AG04449 (cell line): ENCODE results near the gene UBE2M.

Experiments
- CTCF ChIA-PET: fragments of 350-600 bp; formaldehyde crosslinking; extraction: SDS; loops from one replicate; lab custom pipeline; 2021; ENCODE audit warnings: antibody characterized with exemption; lab: Yijun Ruan, JAX
- POLR2A ChIA-PET: fragments of 400-600, 350-600 bp; formaldehyde crosslinking; extraction: SDS; loops from one replicate; lab custom pipeline; 2020; ENCODE audit warnings: antibody characterized with exemption, inconsistent platforms; lab: Yijun Ruan, JAX
- DNase-seq: peaks from one replicate; pipeline ENCODE4 v3.0.0-alpha.2; 2010; ENCODE audit warnings: low read depth, low spot score
- H3K4me3 ChIP-seq: 2 replicates; pipeline ENCODE4 v1.5.1; 2011; ENCODE audit warnings: low read depth, mild to moderate bottlenecking, control low read depth, low read length
- CTCF ChIP-seq: IDR thresholded peaks from one replicate; pipeline ENCODE4 v1.5.1; 2011; ENCODE audit warnings: mild to moderate bottlenecking, moderate library complexity, low read length, control low read depth, inconsistent platforms; ENCODE audit not compliant: insufficient read depth; ENCODE audit errors: missing control alignments

UBE2M gene

GRCh38 chr19:58575183-58576041 is 17.0 kb upstream of the UBE2M start:
- peak overlapping the region; percentile 86 for H3K4me3 ChIP-seq
- POLR2A ChIA-PET: interaction anchor here (0.6 to 1.3 kb wide), 4 partner anchors 22 to 100 kb away, joined by 3 to 7 read pairs (median 3); partner anchors contain the start of gene ZBTB45
- CTCF ChIA-PET: interaction anchor here (1.0 to 1.2 kb wide), 4 partner anchors 9 to 61 kb away, joined by 3 to 4 read pairs (median 3); partner anchors contain the start of gene ZBTB45
- no peak for DNase-seq
- TF ChIP-seq CTCF: no peak

GRCh38 chr19:58573658-58574164 is 15.3 kb upstream of the UBE2M start:
- CTCF ChIA-PET: no interaction called here
- H3K4me3 ChIP-seq: peak overlapping the region; percentile 87
- POLR2A ChIA-PET: no interaction called here
- no peak for TF ChIP-seq CTCF
- no peak for DNase-seq

- CTCF ChIA-PET: interaction anchor here (0.6 kb wide), 1 partner anchor 8 kb away, joined by 3 read pairs; no protein-coding TSS in a partner anchor
- DNase-seq: peak; percentile 100
- H3K4me3 ChIP-seq: peak within 1 kb of the TSS; percentile 87
- POLR2A ChIA-PET: interaction anchor here (0.8 to 1.6 kb wide), 3 partner anchors 14 to 110 kb away, joined by 3 to 4 read pairs (median 4); partner anchors contain the start of gene TRIM28
- peak; percentile 33 for TF ChIP-seq CTCF
These were observed 14.6 kb upstream of the UBE2M start, which contains the start of gene MZF1 for GRCh38 chr19:58572818-58573657. MZF1 (minus strand) TSS chr19:58573335; CDS start chr19:58571389, 1,946 bp downstream.

GRCh38 chr19:58572026-58572817 is 13.8 kb upstream of the UBE2M start:
- TF ChIP-seq CTCF: no peak
- DNase-seq: no peak
- ChIA-PET POLR2A (interaction anchor here (0.8 to 1.6 kb wide), 6 partner anchors 10 to 110 kb away, joined by 3 to 5 read pairs (median 4); partner anchors contain the start of genes TRIM28 and UBE2M), CTCF (interaction anchor here (0.6 to 0.9 kb wide), 2 partner anchors 9 kb away, joined by 3 read pairs; no protein-coding TSS in a partner anchor)
- H3K4me3 ChIP-seq: peak overlapping the region; percentile 87

GRCh38 chr19:58571575-58571947 is 13.2 kb upstream of the UBE2M start:
- ChIA-PET CTCF (interaction anchor here (0.9 kb wide), 1 partner anchor 9 kb away, joined by 3 read pairs; no protein-coding TSS in a partner anchor), POLR2A (interaction anchor here (1.1 to 1.6 kb wide), 4 partner anchors 10 to 28 kb away, joined by 4 to 5 read pairs (median 4); partner anchors contain the start of genes TRIM28 and UBE2M)
- H3K4me3 ChIP-seq: no peak overlapping the region
- DNase-seq: no peak
- no peak for TF ChIP-seq CTCF
